GM19452 (cell line): ENCODE measurements around the gene BMPR1A.

Experiments used
- ATAC-seq: cut with Tn5 transposase; IDR thresholded peaks from one replicate; pipeline ENCODE4 v1.9.1; 2021; ENCODE audit not compliant: unreplicated experiment

Gene BMPR1A

GRCh38 chr10:86759073-86759672 is 2.8 kb downstream of the BMPR1A start:
- ATAC-seq = no peak

GRCh38 chr10:86763404-86763803 is 7.0 kb downstream of the BMPR1A start:
- no peak for ATAC-seq

- ATAC-seq = no peak
These were observed 9.1 kb downstream of the BMPR1A start for GRCh38 chr10:86765548-86765947.

- ATAC-seq = no peak
These were observed 12.1 kb downstream of the BMPR1A start for GRCh38 chr10:86768412-86769062.

GRCh38 chr10:86769991-86770390 is 13.6 kb downstream of the BMPR1A start:
- no peak for ATAC-seq

- no peak for ATAC-seq
These were observed 14.1 kb downstream of the BMPR1A start for GRCh38 chr10:86770412-86770960.

GRCh38 chr10:86773498-86773897 is 17.1 kb downstream of the BMPR1A start:
- ATAC-seq = no peak

- peak; percentile 81 for ATAC-seq
These were observed 18.8 kb downstream of the BMPR1A start for GRCh38 chr10:86775056-86775869.

GRCh38 chr10:86775870-86776180 is 19.4 kb downstream of the BMPR1A start:
- ATAC-seq = no peak

GRCh38 chr10:86779220-86780017 is 23.0 kb downstream of the BMPR1A start:
- ATAC-seq = no peak

- ATAC-seq = peak; percentile 79
These were observed 26.4 kb downstream of the BMPR1A start for GRCh38 chr10:86782701-86783418.

- no peak for ATAC-seq
These were observed 28.6 kb downstream of the BMPR1A start for GRCh38 chr10:86785037-86785436.

GRCh38 chr10:86785968-86786367 is 29.5 kb downstream of the BMPR1A start:
- ATAC-seq = no peak

GRCh38 chr10:86786368-86786767 is 29.9 kb downstream of the BMPR1A start:
- no peak for ATAC-seq

GRCh38 chr10:86790394-86790793 is 34.0 kb downstream of the BMPR1A start:
- ATAC-seq = no peak

GRCh38 chr10:86792461-86793167 is 36.2 kb downstream of the BMPR1A start:
- ATAC-seq = no peak

GRCh38 chr10:86793696-86794095 is 37.3 kb downstream of the BMPR1A start:
- no peak for ATAC-seq

- ATAC-seq = no peak
These were observed 38.9 kb downstream of the BMPR1A start for GRCh38 chr10:86795353-86795752.

GRCh38 chr10:86798025-86798424 is 41.6 kb downstream of the BMPR1A start:
- ATAC-seq = no peak

- ATAC-seq = peak; percentile 79
These were observed 42.2 kb downstream of the BMPR1A start for GRCh38 chr10:86798611-86799010.
